Measurements from ENCODE around the gene HABP2. TPM values are rescaled to one million over a fixed set of nuclear protein-coding genes. Genes with fewer than 3 reads are reported as not detected.

HABP2 gene
- total RNA-seq, 6 experiments from 2014 or later, result 162 to 705 (median 372) TPM

GRCh38 chr10:113589201-113589770 is 36.4 kb downstream of the HABP2 start:
- TF ChIP-seq CTCF (IDR thresholded peaks at IDR 0.05), result no peak
- TF ChIP-seq POLR2A (IDR thresholded peaks at IDR 0.05), result no peak
- Histone ChIP-seq H3K9me3 (no peaks in the 10 kb centered on the region), H3K4me1 (no peaks in the 10 kb centered on the region), H3K27ac (no peak overlapping the region), H3K4me3 (no peak overlapping the region), H3K27me3 (no peaks in the 10 kb centered on the region), H3K36me3 (peaks cover 0 to 60% (median 19%) of the 10 kb centered on the region in 4 donors)
- ATAC-seq (peak in 1 of 4 donors; percentile 2), DNase-seq (no peak)
- WGBS (ENCODE audit: insufficient coverage, low coverage, low lambda C conversion rate, missing lambda C conversion rate), result 71% methylated on average over 13 of the region's 13 CpGs
- intact Hi-C loops (cut with DNase I), result no loop called here

GRCh38 chr10:113590581-113590980 is 37.7 kb downstream of the HABP2 start:
- ATAC-seq (peak in 3 of 4 donors; percentile 4 to 10 (median 5)), DNase-seq (no peak)
- no peak for TF ChIP-seq POLR2A (IDR thresholded peaks at IDR 0.05)
- TF ChIP-seq CTCF (IDR thresholded peaks at IDR 0.05), result no peak
- Histone ChIP-seq H3K4me3 (no peak overlapping the region), H3K4me1 (no peaks in the 10 kb centered on the region), H3K27ac (no peak overlapping the region), H3K36me3 (peaks cover 0 to 48% (median 12%) of the 10 kb centered on the region in 4 donors), H3K27me3 (no peaks in the 10 kb centered on the region), H3K9me3 (no peaks in the 10 kb centered on the region)
- 80% methylated on average over 3 of the region's 12 CpGs for WGBS (ENCODE audit: insufficient coverage, low coverage, low lambda C conversion rate, missing lambda C conversion rate)
- intact Hi-C loops (cut with DNase I), result no loop called here

GRCh38 chr10:113592380-113592779 is 39.5 kb downstream of the HABP2 start:
- intact Hi-C loops (cut with DNase I), result no loop called here
- no peak overlapping the region for H3K27ac ChIP-seq
- 37% methylated on average over 2 of the region's 8 CpGs for WGBS (ENCODE audit: insufficient coverage, low coverage, low lambda C conversion rate, missing lambda C conversion rate)
- peak in 1 of 4 donors; percentile 15 for ATAC-seq
- H3K4me1 ChIP-seq, result no peaks in the 10 kb centered on the region
- peaks cover 0 to 30% (median 8%) of the 10 kb centered on the region in 4 donors for H3K36me3 ChIP-seq
- no peak overlapping the region for H3K4me3 ChIP-seq
- H3K9me3 ChIP-seq, result no peaks in the 10 kb centered on the region
- no peak for DNase-seq
- TF ChIP-seq CTCF (IDR thresholded peaks at IDR 0.05) (no peak), POLR2A (IDR thresholded peaks at IDR 0.05) (no peak)
- no peaks in the 10 kb centered on the region for H3K27me3 ChIP-seq

GRCh38 chr10:113594652-113595051 is 41.8 kb downstream of the HABP2 start:
- DNase-seq, result no peak
- no peaks in the 10 kb centered on the region for H3K9me3 ChIP-seq
- H3K4me3 ChIP-seq, result no peak overlapping the region
- H3K36me3 ChIP-seq, result peaks cover 0 to 7% (median 0%) of the 10 kb centered on the region in 4 donors
- no peak overlapping the region for H3K27ac ChIP-seq
- TF ChIP-seq POLR2A (IDR thresholded peaks at IDR 0.05) (no peak), CTCF (IDR thresholded peaks at IDR 0.05) (no peak)
- no peaks in the 10 kb centered on the region for H3K27me3 ChIP-seq
- 100% methylated on average over 1 of the region's 13 CpGs for WGBS (ENCODE audit: insufficient coverage, low coverage, low lambda C conversion rate, missing lambda C conversion rate)
- peak in 1 of 4 donors; percentile 10 for ATAC-seq
- H3K4me1 ChIP-seq, result no peaks in the 10 kb centered on the region
- intact Hi-C loops (cut with DNase I), result no loop called here
